8988T (cell line): ENCODE measurements around the gene MICALL2.

Experiments
- DNase-seq: peaks from one replicate; pipeline ENCODE4 v3.0.0; 2011

Gene MICALL2

DNA sequence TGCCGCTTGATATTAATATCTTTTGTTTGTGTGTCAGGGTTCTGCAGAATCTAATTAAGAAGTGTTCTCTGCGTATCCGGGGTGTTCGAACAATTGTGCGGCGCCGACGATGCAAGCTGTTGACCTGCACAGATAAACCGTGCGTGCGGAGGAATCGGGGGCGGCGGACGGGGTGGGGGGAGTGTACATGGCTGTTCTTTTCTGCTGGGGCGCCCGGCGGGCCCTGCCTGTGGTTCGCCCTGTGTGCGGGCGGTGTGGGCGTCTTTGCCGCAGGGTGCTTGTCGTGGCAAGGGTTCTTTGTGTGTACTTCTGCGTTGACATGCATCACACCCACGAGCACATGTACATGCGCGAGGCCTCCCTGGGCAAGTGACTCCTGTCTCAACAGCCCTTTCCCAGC, 47.9 kb downstream of the MICALL2 start:
- DNase-seq = no peak

GRCh38 chr7:1410992-1411391, 48.3 kb downstream of the MICALL2 start:
- DNase-seq = no peak

DNA sequence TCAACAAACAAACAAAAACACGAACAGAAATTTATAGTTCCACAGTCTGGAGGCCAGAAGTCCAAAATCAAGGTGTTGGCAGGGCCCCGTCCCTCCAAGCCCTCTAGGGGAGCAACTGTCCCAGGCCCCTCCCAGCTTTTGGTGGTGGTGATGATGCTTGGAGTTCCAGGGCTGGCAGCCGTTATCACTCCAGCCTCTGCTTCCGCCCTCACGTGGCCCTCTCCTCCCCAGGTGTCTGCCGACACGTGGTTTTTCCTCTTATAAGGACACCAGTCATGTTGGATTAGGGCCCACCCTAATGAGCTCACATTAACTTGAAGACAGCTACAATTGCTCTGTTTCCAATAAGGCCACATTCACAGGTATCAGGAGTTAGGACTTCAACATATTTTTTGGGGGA, 49.7 kb downstream of the MICALL2 start:
- DNase-seq = no peak

DNA sequence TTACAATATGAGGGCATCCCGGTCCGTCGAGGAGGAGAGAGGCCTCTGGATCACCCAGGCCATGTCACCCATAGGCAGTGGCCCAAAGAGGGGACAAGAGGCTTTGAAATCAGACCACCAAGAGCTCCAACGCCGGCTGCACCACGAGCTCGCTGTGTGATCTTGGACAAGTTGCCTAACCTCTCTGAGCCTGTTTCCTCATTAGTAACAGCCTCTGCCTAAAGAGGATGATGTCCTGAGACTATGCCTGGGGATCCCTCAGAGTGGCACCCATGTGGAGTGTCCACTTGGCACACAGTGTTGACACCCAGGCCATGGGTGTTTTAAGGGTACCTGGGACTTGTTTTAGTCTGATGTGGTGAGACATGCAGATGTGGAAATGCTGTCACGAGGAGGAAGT, 50.8 kb downstream of the MICALL2 start:
- no peak for DNase-seq

- no peak for DNase-seq
These were observed 51.4 kb downstream of the MICALL2 start for GRCh38 chr7:1407892-1408291.

GRCh38 chr7:1404898-1405548, 54.2 kb downstream of the MICALL2 start:
- no peak for DNase-seq

DNA sequence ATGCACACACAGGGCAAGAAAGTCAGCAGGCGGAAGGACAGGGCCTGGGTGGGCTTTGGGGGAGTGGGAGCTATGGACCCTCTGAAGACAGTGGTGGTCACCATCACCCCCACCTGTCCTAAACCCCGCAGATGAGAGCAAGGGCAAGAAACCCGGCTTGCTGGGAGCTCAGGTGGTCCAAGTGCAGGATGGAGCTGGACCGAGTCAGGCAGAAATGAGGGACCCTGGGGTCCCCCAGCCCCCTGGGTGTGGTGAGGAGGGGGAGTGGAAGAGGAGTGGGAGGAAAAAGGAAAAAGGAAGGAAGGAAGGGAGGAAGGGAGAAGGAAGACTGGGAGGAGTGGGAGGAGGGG, 54.8 kb downstream of the MICALL2 start:
- DNase-seq = no peak

DNA sequence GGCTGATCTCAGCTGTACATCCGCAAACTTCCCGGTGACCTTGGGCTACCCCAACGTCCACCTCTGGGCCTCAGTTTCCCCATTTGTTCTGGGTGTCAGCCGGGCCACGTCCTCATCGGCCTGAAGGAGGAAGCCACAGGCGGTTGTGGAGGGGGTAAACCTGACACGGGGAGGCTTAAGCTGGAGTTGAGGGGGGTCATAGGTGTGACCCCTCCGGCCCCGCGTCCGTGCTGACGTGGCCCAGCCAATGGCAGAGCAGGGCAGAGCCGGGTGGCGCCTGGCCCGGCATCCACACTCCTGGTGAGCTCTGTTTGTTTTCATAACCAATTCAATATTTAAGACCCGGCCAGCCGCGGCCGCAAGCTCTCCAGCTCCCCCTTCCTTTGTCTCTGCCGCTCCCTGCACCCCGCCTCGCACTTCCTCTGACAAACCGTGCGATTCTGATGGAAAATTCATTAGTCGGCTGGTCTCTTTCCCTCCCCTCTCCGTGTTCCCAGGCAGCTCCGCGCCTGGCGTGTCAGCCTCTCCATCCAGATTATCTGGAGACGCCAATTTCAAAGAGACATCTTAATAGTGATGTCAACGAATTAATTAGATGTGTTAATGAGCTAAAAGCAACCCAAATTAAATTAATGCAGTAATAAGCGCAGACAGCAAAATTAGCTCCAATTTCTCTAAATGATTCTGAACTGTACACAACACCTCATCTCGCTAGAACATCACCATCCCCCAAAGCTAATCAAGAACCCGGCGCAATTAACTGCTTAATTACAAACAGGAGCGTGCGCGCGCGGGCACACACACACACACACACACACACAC, 55.4 kb downstream of the MICALL2 start:
- no peak for DNase-seq

DNA sequence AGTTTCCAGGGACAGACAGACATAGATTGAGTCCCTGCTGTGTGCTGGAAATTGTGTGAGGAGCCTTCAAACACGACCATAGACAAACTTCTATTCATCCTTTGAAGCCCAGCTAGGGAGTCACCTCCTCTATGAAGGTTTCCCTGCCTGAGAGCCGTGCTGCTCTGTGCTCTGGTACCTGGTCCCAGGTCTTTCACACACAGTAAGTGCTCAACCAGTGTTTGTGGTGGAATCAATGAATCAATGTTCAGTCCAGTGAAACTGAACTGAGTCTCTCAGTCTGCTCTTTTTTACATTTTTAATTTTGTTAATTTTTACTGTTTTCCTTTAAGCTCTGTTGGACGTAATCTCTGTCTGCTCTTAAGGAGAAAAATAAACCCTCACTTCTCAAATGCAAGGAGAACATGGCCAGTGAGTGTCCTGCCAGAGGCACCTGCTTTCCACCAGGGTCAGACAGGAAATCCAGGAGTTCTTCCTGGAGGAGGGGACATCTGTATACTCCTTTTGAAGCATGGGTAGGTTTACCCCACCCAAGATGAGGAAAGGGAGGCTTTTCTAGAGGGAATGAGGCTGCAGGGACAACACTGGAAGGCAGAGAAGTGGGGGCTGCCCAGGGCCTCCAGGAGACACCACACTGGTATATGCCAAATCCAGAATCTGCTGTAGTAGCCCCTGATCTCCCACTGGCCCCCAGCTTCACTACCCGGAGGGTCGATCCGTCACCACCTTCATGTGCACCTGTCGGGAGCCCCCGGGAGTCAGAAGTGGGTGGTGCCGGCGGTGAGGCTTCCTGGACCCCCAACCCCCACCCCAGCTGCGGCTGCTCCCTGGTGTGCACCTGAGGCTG, 56.3 kb downstream of the MICALL2 start:
- DNase-seq = no peak

- DNase-seq = no peak
These were observed 57.0 kb downstream of the MICALL2 start for GRCh38 chr7:1402110-1402790.

- no peak for DNase-seq
These were observed 58.3 kb downstream of the MICALL2 start for GRCh38 chr7:1401011-1401410.

GRCh38 chr7:1400371-1400770, 58.9 kb downstream of the MICALL2 start:
- DNase-seq = no peak

DNA sequence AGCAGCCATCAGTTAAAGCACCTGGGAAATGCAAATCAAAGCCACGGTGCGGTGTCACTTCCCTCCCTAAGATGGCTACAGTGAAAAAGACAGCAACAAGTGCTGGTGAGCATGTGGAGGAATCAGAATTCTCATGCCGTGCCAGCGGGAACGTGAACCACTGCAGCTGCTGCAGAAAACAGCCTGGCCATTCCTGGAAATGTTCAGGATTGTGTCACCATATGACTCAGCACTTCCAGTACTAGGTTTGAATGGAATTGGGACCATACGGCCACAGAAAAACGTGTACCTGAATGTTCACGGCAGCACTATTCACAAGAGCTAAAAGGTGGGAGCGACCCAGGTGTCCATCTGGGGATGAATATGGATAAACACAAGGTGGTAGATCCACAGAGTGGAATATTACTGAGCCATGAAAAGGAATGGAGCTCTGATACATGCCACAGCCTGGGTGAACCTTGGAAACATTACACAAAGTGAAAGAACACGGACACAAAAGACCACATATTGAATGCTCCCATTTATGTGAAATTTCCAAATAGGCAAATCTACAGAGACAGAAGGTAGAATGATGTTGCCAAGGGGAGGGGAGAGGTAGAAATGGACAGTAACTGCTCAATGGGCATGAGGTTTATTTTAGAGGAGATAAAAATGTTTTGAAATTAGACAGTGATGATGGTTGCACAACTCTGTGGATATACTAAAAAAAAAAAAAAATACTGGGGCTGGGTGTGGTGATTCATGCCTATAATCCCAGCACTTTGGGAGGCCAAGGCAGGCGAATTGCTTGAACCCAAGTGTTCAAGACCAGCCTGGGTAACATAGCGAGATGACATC, 61.6 kb downstream of the MICALL2 start:
- no peak for DNase-seq

GRCh38 chr7:1396195-1396594, 63.1 kb downstream of the MICALL2 start:
- DNase-seq = no peak

GRCh38 chr7:1395211-1396070, 63.8 kb downstream of the MICALL2 start:
- no peak for DNase-seq

DNA sequence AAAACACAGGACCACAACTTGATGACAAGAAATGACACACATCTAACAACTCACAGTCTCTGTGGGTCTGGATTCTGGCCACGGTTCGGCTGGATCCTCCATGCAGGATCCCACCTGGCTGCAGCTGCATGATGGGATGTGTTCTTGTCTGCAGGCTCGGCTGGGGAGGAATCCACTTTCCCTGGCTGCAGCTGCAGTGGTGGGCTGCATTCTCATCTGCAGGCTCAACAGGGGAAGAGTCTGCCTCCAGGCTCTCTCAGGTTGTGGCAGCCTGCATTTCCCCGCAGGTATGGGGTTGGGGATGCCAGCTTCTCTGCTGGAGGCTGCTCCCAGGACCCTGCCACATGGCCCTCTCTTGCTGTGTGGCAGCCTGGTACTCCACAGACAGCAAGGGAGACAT, 64.9 kb downstream of the MICALL2 start:
- no peak for DNase-seq

GRCh38 chr7:1393421-1393820, 65.8 kb downstream of the MICALL2 start:
- DNase-seq = no peak

DNA sequence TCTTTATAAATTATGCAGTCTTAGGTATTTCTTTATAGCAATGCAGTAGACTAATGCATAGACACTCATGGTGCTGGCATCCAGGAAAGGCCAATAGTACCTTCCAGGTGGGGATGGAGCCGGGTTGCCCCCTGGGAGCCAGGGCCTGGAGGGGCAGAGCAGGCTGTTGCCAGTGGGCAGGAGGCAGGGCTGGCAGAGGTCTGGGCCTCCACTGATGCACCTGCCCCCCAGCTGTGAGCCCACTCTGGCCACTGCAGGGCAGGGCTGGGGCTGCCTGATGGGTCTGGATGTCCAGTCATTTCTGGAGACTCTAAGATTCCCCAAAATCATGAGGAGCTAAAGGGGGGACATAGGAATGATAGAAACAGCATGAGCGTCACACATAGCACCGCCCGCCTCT, 66.7 kb downstream of the MICALL2 start:
- DNase-seq = no peak

- DNase-seq = no peak
These were observed 67.8 kb downstream of the MICALL2 start for GRCh38 chr7:1391449-1391848.

DNA sequence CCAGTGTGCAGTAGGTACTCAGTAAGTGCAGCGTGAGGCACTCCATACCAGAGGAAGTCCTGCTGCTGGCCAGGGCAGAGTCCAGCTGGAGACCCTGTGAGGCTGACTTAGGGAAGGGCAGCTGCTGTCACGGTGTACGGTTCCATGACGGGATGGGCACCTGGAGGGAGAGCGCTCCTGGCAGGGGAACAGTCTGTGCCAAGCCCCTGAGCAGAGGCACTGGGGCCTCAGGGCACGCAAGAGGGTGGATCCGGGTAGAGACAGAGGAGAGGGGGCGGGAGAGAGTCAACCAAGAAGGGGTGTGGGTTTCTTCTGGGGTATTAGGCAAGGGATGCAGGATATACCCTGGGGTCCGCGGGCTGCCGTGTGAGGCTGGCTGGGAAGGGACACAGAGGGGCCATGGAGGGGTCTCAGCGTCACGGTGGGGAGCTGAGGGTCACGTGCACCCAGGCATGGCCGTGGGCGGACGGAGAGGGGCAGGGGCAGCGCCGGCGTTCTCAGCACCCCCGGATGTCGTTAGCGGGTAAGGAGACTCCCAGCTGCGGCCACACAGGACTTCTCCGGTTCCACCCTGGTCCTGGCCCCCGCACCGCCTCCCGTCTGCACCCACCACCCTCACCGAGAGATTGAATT, 70.5 kb downstream of the MICALL2 start:
- DNase-seq = no peak
